Naive B cell (primary cell): Measurements from ENCODE around the gene TNFRSF21. TPM values are rescaled to one million over a fixed set of nuclear protein-coding genes. Genes with fewer than 3 reads are reported as not detected.
"Not testable (repeated sequence)": the region's sequence is repeated elsewhere in the genome, so short reads cannot be mapped to it uniquely, and the experiment has no call there.

ENCODE experiments used
- ATAC-seq, 2 donors: fragments of 150-1000 bp; cut with Tn5 transposase; 2 replicates each; pipeline ENCODE4 v1.10.0; 2021; ENCODE audit warnings: low read depth in 2 of 2, mild to moderate bottlenecking in 2 of 2, moderate library complexity in 2 of 2
- DNase-seq: peaks from one replicate; pipeline ENCODE4 v3.0.0; 2022
- H3K27ac Mint-ChIP-seq, 6 donors: one replicate each; pipeline ENCODE4 v1.8.0; 2020 to 2022; ENCODE audit warnings: mild to moderate bottlenecking in 6 of 6, mixed read lengths in 6 of 6, moderate library complexity in 5 of 6, inconsistent platforms in 2 of 6
- H3K27me3 Mint-ChIP-seq, 3 donors: one replicate each; pipeline ENCODE4 v1.8.0; 2021 to 2022; ENCODE audit warnings: mixed read lengths in 3 of 3, mild to moderate bottlenecking in 1 of 3
- H3K36me3 Mint-ChIP-seq, 2 donors: one replicate each; pipeline ENCODE4 v1.8.0; 2020 to 2022; ENCODE audit warnings: mixed read lengths in 2 of 2, inconsistent platforms in 1 of 2, mild to moderate bottlenecking in 1 of 2
- H3K4me1 Mint-ChIP-seq, 3 donors: one replicate each; pipeline ENCODE4 v1.8.0; 2020 to 2022; ENCODE audit warnings: mixed read lengths in 3 of 3, inconsistent platforms in 1 of 3, mild to moderate bottlenecking in 1 of 3, moderate library complexity in 1 of 3
- H3K4me3 Mint-ChIP-seq, 8 donors: one replicate each; pipeline ENCODE4 v1.8.0; 2020 to 2022; ENCODE audit warnings: mild to moderate bottlenecking in 8 of 8, mixed read lengths in 8 of 8, moderate library complexity in 8 of 8, inconsistent platforms in 2 of 8
- H3K9me3 Mint-ChIP-seq, 7 donors: one replicate each; pipeline ENCODE4 v1.8.0; 2020 to 2022; ENCODE audit warnings: mixed read lengths in 7 of 7, mild to moderate bottlenecking in 5 of 7, inconsistent platforms in 2 of 7, moderate library complexity in 1 of 7
- polyA plus RNA-seq, 6 donors: library from polyadenylated mRNA; unstranded; fragments of 300-500 nt; fragmentation: Illumina TruSeq; gene quantifications; one replicate each; pipeline ENCODE4 v1.2.3, GENCODE V29; 2021; ENCODE audit warnings: low read depth in 6 of 6

Gene TNFRSF21
- polyA plus RNA-seq, 6 donors from 2014 or later, result 0.21 to 1.7 (median 1.2) TPM

GRCh38 chr6:47237196-47237595, 72.5 kb downstream of the TNFRSF21 start:
- Mint-ChIP-seq H3K4me1 (peaks cover 5 to 11% (median 6%) of the 10 kb centered on the region in 3 donors), H3K36me3 (no peaks in the 10 kb centered on the region), H3K9me3 (no peaks in the 10 kb centered on the region), H3K4me3 (no peak overlapping the region), H3K27me3 (no peaks in the 10 kb centered on the region), H3K27ac (no peak overlapping the region)
- DNase-seq (no peak), ATAC-seq (no peak)

DNA sequence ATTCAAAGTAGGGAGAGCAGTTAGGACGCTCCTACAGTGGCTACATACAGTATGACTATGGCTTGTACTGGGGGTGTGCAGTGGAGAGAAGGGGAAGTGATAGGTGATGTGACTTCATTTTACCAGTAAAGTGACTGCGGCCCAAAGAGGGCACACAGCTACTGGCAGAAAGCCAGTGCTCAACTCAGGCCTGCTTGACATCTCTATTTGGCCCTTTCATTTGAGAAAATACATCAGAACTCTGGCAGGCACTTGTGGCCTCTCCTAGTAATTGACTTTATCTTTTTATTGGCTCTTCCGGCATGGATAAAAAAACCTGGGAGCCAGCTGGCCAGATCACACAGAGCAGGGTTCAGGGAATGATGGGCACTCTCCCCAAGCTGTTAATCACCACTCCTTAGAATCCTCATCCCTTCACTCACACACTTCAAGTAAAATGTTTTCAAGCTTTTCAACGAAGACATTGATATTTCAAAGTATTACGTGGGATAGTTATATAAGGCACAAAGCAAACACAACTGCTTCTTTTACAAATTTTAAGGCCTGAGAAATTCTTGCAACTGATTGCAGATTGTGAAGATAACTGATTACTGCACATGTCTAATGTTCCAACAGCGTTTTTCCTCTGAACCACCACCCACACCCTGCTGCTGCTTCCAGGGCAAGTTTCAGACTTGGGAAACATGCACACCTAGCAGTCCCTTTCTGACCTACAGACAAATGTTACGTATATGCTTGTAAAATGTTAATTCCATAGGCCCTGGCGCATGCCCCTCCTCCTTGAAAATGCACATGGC, 73.5 kb downstream of the TNFRSF21 start:
- peaks cover 0 to 6% (median 0%) of the 10 kb centered on the region in 3 donors for H3K4me1 Mint-ChIP-seq
- no peak for ATAC-seq
- DNase-seq, result no peak

GRCh38 chr6:47235421-47235820, 74.3 kb downstream of the TNFRSF21 start:
- no peaks in the 10 kb centered on the region for H3K9me3 Mint-ChIP-seq
- no peak overlapping the region for H3K27ac Mint-ChIP-seq
- no peak for ATAC-seq
- peaks cover 0 to 6% (median 0%) of the 10 kb centered on the region in 3 donors for H3K4me1 Mint-ChIP-seq
- no peaks in the 10 kb centered on the region for H3K36me3 Mint-ChIP-seq
- H3K27me3 Mint-ChIP-seq, result no peaks in the 10 kb centered on the region
- no peak overlapping the region for H3K4me3 Mint-ChIP-seq
- no peak for DNase-seq

More for the DNA sequence above, 73.5 kb downstream of the TNFRSF21 start:
- Mint-ChIP-seq H3K27ac (no peak overlapping the region), H3K4me3 (peak overlapping the region in 1 of 8 donors; percentile 17), H3K9me3 (no peaks in the 10 kb centered on the region), H3K36me3 (no peaks in the 10 kb centered on the region), H3K27me3 (no peaks in the 10 kb centered on the region)

DNA sequence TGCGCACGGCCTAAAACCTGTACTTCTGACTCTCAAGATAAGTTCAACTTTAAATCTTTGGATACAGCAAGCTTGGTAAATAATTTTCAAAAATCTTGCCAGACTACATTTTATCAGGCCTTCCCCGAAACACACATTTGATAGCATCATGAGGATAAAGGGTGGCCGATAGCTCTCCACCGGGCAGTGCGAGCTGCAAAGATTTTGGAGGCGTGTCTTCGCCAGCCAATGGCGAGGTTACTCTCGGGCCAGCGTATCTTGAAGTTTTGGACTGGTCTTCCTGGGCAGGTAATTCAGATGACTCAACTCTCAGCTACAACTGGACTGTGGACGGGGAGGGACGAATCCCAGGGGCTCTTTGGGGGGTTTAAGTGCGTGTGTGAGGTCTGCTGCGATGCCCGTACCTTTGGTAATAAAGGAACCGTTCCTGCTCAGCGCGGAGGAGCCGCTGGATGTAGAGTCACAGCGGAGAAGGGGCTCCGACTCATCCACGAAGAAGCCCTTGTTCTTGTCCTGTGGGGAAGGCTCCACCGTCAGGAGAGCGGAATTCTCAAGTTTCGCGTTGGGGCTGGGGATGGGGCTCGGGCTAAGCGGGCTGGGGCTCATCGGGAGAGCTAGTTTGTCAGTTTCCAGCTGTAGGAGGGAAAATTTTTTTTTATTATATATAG, 75.3 kb downstream of the TNFRSF21 start:
- peaks cover 0 to 6% (median 0%) of the 10 kb centered on the region in 3 donors for H3K4me1 Mint-ChIP-seq
- H3K4me3 Mint-ChIP-seq, result no peak overlapping the region
- no peaks in the 10 kb centered on the region for H3K36me3 Mint-ChIP-seq
- no peaks in the 10 kb centered on the region for H3K9me3 Mint-ChIP-seq
- DNase-seq (no peak), ATAC-seq (no peak)
- no peaks in the 10 kb centered on the region for H3K27me3 Mint-ChIP-seq
- H3K27ac Mint-ChIP-seq, result peak overlapping the region in 2 of 6 donors; percentile 14 to 38

- ATAC-seq (no peak), DNase-seq (no peak)
- Mint-ChIP-seq H3K27ac (no peak overlapping the region), H3K27me3 (no peaks in the 10 kb centered on the region), H3K4me1 (peaks cover 0 to 5% (median 0%) of the 10 kb centered on the region in 3 donors), H3K4me3 (no peak overlapping the region), H3K36me3 (no peaks in the 10 kb centered on the region), H3K9me3 (peaks cover 0 to 6% (median 0%) of the 10 kb centered on the region in 7 donors)
Measured at GRCh38 chr6:47231151-47231550, 78.6 kb downstream of the TNFRSF21 start.

DNA sequence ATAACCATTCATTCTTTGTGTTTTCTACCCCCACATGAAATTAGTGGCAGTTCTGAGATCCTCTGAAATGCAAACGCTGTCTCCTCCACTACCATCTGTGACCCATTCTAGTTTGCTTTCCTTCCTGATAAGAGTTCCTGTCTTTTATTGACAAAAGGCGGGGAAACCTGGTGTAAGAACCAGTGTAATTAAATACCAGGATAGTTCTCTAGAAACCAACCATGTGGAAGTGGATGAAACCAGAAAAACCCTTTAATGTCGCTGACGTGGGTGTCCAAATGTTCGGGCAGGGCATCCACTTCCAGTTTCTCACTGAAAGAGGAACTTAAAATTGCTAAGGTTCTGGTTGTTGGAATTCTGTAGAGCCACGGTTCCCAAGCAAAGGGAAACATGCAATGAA, 79.1 kb downstream of the TNFRSF21 start:
- peaks cover 0 to 6% (median 0%) of the 10 kb centered on the region in 7 donors for H3K9me3 Mint-ChIP-seq
- H3K4me3 Mint-ChIP-seq, result no peak overlapping the region
- no peak for ATAC-seq
- H3K4me1 Mint-ChIP-seq, result no peaks in the 10 kb centered on the region
- no peak for DNase-seq
- no peak overlapping the region for H3K27ac Mint-ChIP-seq
- H3K27me3 Mint-ChIP-seq, result no peaks in the 10 kb centered on the region
- no peaks in the 10 kb centered on the region for H3K36me3 Mint-ChIP-seq

DNA sequence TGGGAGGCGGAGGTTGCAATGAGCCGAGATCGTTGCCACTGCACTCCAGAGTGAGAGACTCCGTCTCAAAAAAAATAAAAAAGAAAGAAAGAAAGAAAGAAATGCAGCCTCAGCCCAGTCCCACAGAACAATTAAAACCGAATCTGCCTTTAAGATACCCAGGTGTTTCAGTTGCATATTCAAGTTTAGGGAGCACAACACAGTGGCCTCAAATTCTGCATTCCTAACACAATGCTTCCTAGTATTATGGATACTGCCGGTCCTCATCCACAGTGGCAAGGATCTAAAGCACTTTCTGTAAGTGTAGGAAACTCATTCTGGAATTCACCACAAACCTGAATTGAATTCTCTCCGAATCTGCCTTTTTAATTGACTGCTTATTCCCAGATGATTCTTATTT, 80.5 kb downstream of the TNFRSF21 start:
- ATAC-seq (no peak), DNase-seq (no peak)
- H3K27me3 Mint-ChIP-seq, result no peaks in the 10 kb centered on the region
- peaks cover 0 to 6% (median 0%) of the 10 kb centered on the region in 7 donors for H3K9me3 Mint-ChIP-seq
- H3K4me1 Mint-ChIP-seq, result no peaks in the 10 kb centered on the region
- no peaks in the 10 kb centered on the region for H3K36me3 Mint-ChIP-seq
- H3K4me3 Mint-ChIP-seq, result no peak overlapping the region
- no peak overlapping the region for H3K27ac Mint-ChIP-seq

DNA sequence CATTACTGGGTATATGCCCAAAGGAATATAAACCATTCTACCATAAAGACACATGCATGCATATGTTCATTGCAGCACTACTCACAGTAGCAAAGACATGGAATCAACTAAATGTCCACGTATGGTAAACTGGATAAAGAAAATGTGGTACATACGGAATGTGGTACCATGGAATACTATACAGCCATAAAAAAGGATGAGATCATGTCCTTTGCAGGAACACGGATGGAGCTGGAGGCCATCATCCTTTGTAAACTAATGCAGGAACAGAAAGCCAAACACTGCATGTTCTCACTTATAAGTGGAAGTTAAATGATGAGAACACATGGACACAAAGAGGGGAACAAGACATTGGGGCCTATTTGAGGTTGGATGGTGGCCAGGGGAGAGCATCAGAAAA, 81.6 kb downstream of the TNFRSF21 start:
- not testable (repeated sequence) for H3K4me1 Mint-ChIP-seq, DNase-seq, H3K9me3 Mint-ChIP-seq, H3K27me3 Mint-ChIP-seq, ATAC-seq, H3K4me3 Mint-ChIP-seq, H3K27ac Mint-ChIP-seq, H3K36me3 Mint-ChIP-seq

- not testable (repeated sequence) for H3K36me3 Mint-ChIP-seq, H3K4me3 Mint-ChIP-seq, DNase-seq, H3K27ac Mint-ChIP-seq, H3K4me1 Mint-ChIP-seq, ATAC-seq, H3K27me3 Mint-ChIP-seq
- peaks cover 0 to 10% (median 3%) of the 10 kb centered on the region in 7 donors for H3K9me3 Mint-ChIP-seq
Measured at GRCh38 chr6:47223251-47223650, 86.5 kb downstream of the TNFRSF21 start.

DNA sequence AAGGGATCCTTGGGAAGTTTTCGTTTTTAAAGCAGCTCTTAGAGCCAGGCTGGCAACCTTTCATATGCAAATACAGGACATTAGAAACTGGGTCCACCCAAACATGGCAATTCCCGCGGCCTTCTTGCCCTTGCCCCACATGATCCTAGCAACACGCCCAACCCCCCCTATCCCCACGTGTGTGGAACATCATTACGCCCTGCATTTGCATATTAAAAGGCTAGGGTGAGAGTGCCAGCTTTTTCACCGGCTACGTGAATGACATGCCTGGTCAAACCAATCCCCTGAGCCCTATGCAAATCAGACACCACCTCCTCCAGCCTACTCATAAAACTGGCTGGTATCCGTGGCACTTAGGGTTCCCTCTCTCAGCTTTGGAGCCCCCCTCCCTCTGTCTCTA, 88.1 kb downstream of the TNFRSF21 start:
- Mint-ChIP-seq H3K4me3 (no peak overlapping the region), H3K36me3 (peaks cover 0 to 7% of the 10 kb centered on the region in 2 donors), H3K27ac (no peak overlapping the region), H3K27me3 (peaks cover 0 to 5% (median 0%) of the 10 kb centered on the region in 3 donors), H3K9me3 (peaks cover 0 to 6% (median 3%) of the 10 kb centered on the region in 7 donors), H3K4me1 (no peaks in the 10 kb centered on the region)
- ATAC-seq, result no peak
- DNase-seq, result no peak

- DNase-seq, result no peak
- H3K4me1 Mint-ChIP-seq, result no peaks in the 10 kb centered on the region
- H3K36me3 Mint-ChIP-seq, result no peaks in the 10 kb centered on the region
Measured at GRCh38 chr6:47209632-47210031, 100.1 kb downstream of the TNFRSF21 start.

GRCh38 chr6:47207261-47207660, 102.4 kb downstream of the TNFRSF21 start:
- Mint-ChIP-seq H3K27ac (no peak overlapping the region), H3K9me3 (peaks cover 0 to 5% (median 0%) of the 10 kb centered on the region in 7 donors), H3K4me1 (peaks cover 0 to 9% (median 3%) of the 10 kb centered on the region in 3 donors), H3K36me3 (no peaks in the 10 kb centered on the region), H3K4me3 (no peak overlapping the region), H3K27me3 (no peaks in the 10 kb centered on the region)
- ATAC-seq (no peak), DNase-seq (no peak)

More at GRCh38 chr6:47209632-47210031, 100.1 kb downstream of the TNFRSF21 start:
- no peak overlapping the region for H3K27ac Mint-ChIP-seq
- H3K4me3 Mint-ChIP-seq, result no peak overlapping the region
- ATAC-seq, result no peak
- peaks cover 0 to 7% (median 2%) of the 10 kb centered on the region in 7 donors for H3K9me3 Mint-ChIP-seq
- H3K27me3 Mint-ChIP-seq, result no peaks in the 10 kb centered on the region

DNA sequence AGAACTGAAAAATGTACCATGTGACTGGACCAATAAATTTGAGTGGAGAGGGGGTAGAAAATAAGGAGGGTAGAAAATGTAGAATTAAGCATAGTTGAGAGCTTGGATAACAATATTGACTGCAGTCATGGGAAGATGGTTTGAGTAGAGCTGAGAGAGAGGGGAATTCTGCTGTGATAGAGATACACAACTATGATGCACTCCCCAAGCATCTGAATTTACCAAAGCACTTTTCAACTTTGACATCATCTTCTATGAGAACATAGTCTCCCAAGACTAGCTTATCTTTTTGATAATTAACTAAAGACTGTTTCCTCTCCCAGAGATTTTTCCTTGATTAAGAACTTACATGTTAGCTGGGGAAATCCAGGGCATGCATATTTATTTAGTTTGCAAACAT, 103.1 kb downstream of the TNFRSF21 start:
- no peaks in the 10 kb centered on the region for H3K36me3 Mint-ChIP-seq

More for the DNA sequence above, 103.1 kb downstream of the TNFRSF21 start:
- no peak for DNase-seq
- Mint-ChIP-seq H3K27ac (no peak overlapping the region), H3K27me3 (no peaks in the 10 kb centered on the region), H3K9me3 (peaks cover 0 to 5% (median 0%) of the 10 kb centered on the region in 7 donors), H3K4me3 (no peak overlapping the region), H3K4me1 (peaks cover 0 to 9% (median 3%) of the 10 kb centered on the region in 3 donors)
- ATAC-seq, result no peak
